AG09309 (cell line): ENCODE measurements around the gene PCK1.

ENCODE experiments used
- DNase-seq: peaks from one replicate; pipeline ENCODE4 v3.0.0-alpha.2; 2010; ENCODE audit warnings: low read depth
- H3K4me3 ChIP-seq: 2 replicates; pipeline ENCODE4 v1.5.1; 2011; ENCODE audit warnings: mild to moderate bottlenecking, low read depth, low read length, moderate library complexity; ENCODE audit not compliant: control insufficient read depth
- TF ChIP-seq, protein P1 (sequence below): IDR thresholded peaks from 2 replicates; pipeline ENCODE4 v1.5.1; 2011; ENCODE audit warnings: mild to moderate bottlenecking, low read depth, low read length, inconsistent platforms; ENCODE audit not compliant: insufficient read depth, control insufficient read depth; ENCODE audit errors: missing control alignments

PCK1 gene

DNA sequence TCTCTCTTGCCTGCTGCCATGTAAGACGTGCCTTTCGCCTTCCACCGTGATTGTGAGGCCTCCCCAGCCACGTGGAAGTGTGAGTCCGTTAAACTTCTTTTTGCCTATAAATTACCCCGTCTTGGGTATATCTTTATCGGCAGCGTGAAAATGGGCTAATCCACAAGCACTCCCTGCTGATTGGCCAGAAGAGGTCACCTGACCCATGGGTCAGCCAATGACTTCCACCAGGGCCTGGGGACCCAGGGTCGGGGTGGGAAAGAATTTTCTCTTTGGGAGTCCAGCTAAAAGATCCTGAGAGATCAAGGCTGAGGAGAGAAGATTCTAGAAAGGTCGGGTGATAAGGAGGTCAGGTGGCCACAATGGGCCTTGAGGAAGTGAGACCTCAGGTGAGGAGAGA is 42.2 kb downstream of the PCK1 start:
- TF ChIP-seq, protein P1, sequence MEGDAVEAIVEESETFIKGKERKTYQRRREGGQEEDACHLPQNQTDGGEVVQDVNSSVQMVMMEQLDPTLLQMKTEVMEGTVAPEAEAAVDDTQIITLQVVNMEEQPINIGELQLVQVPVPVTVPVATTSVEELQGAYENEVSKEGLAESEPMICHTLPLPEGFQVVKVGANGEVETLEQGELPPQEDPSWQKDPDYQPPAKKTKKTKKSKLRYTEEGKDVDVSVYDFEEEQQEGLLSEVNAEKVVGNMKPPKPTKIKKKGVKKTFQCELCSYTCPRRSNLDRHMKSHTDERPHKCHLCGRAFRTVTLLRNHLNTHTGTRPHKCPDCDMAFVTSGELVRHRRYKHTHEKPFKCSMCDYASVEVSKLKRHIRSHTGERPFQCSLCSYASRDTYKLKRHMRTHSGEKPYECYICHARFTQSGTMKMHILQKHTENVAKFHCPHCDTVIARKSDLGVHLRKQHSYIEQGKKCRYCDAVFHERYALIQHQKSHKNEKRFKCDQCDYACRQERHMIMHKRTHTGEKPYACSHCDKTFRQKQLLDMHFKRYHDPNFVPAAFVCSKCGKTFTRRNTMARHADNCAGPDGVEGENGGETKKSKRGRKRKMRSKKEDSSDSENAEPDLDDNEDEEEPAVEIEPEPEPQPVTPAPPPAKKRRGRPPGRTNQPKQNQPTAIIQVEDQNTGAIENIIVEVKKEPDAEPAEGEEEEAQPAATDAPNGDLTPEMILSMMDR, result no peak
- DNase-seq, result no peak

DNA sequence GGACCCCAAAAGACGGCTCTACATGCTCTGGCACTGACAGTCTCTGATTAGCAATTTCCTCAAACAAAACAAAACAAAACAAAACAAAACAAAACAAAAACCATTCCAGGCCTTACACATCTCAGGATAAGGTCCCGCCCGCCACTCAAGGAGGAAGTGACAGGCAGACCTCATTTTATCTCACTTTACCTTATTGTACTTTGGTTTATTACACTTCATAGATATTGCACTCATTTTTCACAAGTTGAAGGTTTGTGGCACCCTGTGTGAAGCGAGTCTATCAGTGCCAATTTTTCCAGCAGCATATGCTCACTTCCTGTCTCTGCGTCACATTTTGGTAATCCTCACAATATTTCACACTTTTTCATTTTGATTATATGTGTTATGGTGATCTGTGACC is 44.1 kb downstream of the PCK1 start:
- TF ChIP-seq, protein P1, result no peak
- no peak overlapping the region for H3K4me3 ChIP-seq
- DNase-seq, result no peak

More for the DNA sequence above, 42.2 kb downstream of the PCK1 start:
- H3K4me3 ChIP-seq, result no peak overlapping the region

DNA sequence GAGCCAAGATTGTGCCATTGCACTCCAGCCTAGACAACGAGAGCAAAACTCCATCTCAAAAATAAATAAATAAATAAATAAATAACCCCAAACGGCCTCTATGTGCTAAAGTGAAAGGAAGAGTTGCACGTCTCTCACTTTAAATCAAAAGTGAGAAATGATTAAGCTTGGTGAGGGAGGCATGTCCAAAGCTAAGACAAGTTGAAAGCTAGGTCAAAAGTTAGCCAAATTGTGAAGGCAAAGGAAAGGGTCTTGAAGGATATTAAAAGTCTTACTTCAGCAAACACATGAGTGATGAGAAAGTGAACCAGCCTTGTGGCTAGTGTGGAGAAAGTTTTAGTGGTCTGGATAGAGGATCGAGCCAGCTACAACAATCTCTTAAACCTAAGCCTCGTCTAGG is 45.0 kb downstream of the PCK1 start:
- no peak for DNase-seq
- TF ChIP-seq, protein P1, result no peak
- no peak overlapping the region for H3K4me3 ChIP-seq

DNA sequence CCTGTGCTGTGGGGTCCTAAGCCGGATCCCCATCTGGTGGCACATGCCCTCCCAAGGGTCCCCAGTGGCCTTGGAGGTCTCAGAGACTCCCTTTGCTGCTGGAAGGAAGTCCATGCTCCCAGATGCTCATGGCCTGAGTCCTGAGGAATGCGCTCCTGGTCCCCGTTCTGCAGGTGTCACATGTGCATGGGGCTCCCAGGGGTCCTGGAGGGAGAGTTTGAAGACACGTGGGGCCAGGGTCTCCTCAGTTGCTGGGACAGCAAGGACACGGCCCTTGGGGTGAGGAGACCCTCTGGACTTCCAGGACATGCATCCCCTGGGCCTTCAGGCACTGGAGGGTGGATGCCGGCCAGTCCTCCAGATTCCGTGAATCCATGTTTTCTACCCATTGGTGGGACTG is 47.6 kb downstream of the PCK1 start:
- TF ChIP-seq, protein P1, result no peak
- H3K4me3 ChIP-seq, result no peak overlapping the region
- DNase-seq, result no peak

DNA sequence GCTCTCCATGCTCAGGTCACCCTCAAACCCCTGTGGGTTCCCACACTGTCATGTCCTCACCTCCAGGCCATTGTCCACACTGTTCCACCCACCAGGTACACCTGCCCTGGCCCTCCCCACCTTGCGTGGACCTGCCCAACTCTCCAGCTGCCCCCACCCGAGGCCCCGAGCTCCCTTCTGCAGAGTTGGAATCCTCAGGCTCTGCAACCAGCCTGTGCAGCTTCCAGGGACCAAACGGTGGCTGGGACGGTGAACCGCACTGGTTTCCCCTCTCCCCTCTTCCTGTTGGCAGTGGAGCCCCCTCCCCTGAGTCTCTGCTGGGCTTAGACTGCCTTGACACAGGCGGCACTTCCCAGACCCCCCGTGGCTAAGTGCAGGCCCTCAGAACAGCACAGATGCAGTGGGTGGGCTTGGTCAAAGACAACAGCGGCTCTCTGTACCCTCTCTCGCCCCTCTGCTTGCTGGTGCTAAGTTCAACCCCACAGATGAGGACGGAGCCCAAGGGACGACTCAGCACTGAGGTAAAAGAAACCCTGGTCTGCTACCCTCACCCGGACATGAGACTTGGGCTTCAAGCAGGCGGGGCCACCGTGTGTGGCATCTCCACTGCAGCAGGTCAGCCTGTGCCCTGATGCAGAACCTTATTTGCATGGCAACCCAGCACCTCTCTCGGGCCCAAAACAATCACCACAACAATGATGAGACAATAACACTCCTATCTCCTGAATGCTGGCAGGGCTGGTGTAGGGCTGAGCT is 48.4 kb downstream of the PCK1 start:
- no peak for DNase-seq
- H3K4me3 ChIP-seq, result no peak overlapping the region
- TF ChIP-seq, protein P1, result no peak

DNA sequence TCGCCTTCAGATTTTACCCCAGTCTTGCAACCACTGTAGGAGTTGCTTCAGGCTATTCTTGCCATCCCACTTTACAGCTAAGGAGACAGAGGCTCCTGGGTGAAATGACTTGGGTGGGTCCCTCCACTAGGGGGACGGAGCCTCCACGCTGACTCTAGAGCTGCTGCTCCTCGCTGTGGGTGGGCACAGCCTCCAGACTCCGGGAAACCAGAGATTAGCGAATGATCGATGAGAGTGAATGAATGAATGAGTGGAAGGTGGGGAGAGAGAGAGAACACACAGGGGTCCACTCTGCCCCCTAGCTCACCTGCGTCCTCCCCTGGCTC is 48.9 kb downstream of the PCK1 start:
- DNase-seq, result no peak
- no peak overlapping the region for H3K4me3 ChIP-seq
- TF ChIP-seq, protein P1, result no peak
